ENCODE measurements around the gene CACNA2D3.

The CACNA2D3 gene

GRCh38 chr3:54344601-54345231 lies 222.4 kb downstream of the CACNA2D3 start:
- no peak for DNase-seq

- no peak for DNase-seq
Observed at GRCh38 chr3:54345847-54346375, 223.6 kb downstream of the CACNA2D3 start.

- peak; percentile 88 for DNase-seq
Observed at GRCh38 chr3:54347060-54347459, 224.7 kb downstream of the CACNA2D3 start.

GRCh38 chr3:54347933-54348332 lies 225.6 kb downstream of the CACNA2D3 start:
- DNase-seq = no peak

- peak; percentile 84 for DNase-seq
Observed at GRCh38 chr3:54349231-54349652, 226.9 kb downstream of the CACNA2D3 start.

- peak; percentile 84 for DNase-seq
Observed at GRCh38 chr3:54349691-54350090, 227.3 kb downstream of the CACNA2D3 start.

GRCh38 chr3:54353546-54353945 lies 231.2 kb downstream of the CACNA2D3 start:
- no peak for DNase-seq

- no peak for DNase-seq
Observed at GRCh38 chr3:54353946-54354345, 231.6 kb downstream of the CACNA2D3 start.

GRCh38 chr3:54355800-54356199 lies 233.4 kb downstream of the CACNA2D3 start:
- no peak for DNase-seq

- DNase-seq = no peak
Observed at GRCh38 chr3:54356261-54357045, 234.1 kb downstream of the CACNA2D3 start.

- DNase-seq = no peak
Observed at GRCh38 chr3:54357301-54357700, 234.9 kb downstream of the CACNA2D3 start.

- DNase-seq = no peak
Observed at GRCh38 chr3:54358316-54358715, 236.0 kb downstream of the CACNA2D3 start.

GRCh38 chr3:54358969-54359694 lies 236.8 kb downstream of the CACNA2D3 start:
- no peak for DNase-seq

- DNase-seq = no peak
Observed at GRCh38 chr3:54360320-54360719, 238.0 kb downstream of the CACNA2D3 start.

- no peak for DNase-seq
Observed at GRCh38 chr3:54361746-54362283, 239.5 kb downstream of the CACNA2D3 start.

GRCh38 chr3:54366007-54366750 lies 243.8 kb downstream of the CACNA2D3 start:
- DNase-seq = no peak

- DNase-seq = no peak
Observed at GRCh38 chr3:54366839-54367238, 244.5 kb downstream of the CACNA2D3 start.

- no peak for DNase-seq
Observed at GRCh38 chr3:54372232-54372631, 249.9 kb downstream of the CACNA2D3 start.

GRCh38 chr3:54374214-54374852 lies 252.0 kb downstream of the CACNA2D3 start:
- no peak for DNase-seq

- no peak for DNase-seq
Observed at GRCh38 chr3:54376142-54376807, 253.9 kb downstream of the CACNA2D3 start.

GRCh38 chr3:54376939-54377578 lies 254.7 kb downstream of the CACNA2D3 start:
- DNase-seq = no peak

All from DMS 273 treated with DMSO at 0.1 percent for 48 hours (cell line).